ENCODE results near the gene MAST4. TPM values are rescaled to one million over a fixed set of nuclear protein-coding genes. Genes with fewer than 3 reads are reported as not detected.

Gene MAST4
- total RNA-seq, 2 donors from 2014 or later, result 50.4 to 60.6 TPM

- Histone ChIP-seq H3K36me3 (peaks cover 49% of the 10 kb centered on the region), H3K27ac (peak overlapping the region; percentile 50 to 76), H3K9me3 (no peaks in the 10 kb centered on the region), H3K4me3 (no peak overlapping the region), H3K27me3 (no peaks in the 10 kb centered on the region), H3K4me1 (peaks cover 0 to 12% of the 10 kb centered on the region in 2 donors)
- TF ChIP-seq CTCF (IDR thresholded peaks at IDR 0.05), result no peak
- DNase-seq (ENCODE audit: low spot score), result no peak
Observed at GRCh38 chr5:67154556-67155206, 558.5 kb downstream of the MAST4 start.

- Histone ChIP-seq H3K4me1 (peaks cover 0 to 12% of the 10 kb centered on the region in 2 donors), H3K4me3 (no peak overlapping the region), H3K27me3 (no peaks in the 10 kb centered on the region), H3K27ac (no peak overlapping the region), H3K36me3 (peaks cover 41% of the 10 kb centered on the region), H3K9me3 (no peaks in the 10 kb centered on the region)
- DNase-seq (ENCODE audit: low spot score), result no peak
- TF ChIP-seq CTCF (IDR thresholded peaks at IDR 0.05), result peak; percentile 72 to 83
Observed at GRCh38 chr5:67156976-67157583, 560.9 kb downstream of the MAST4 start.

- H3K9me3 ChIP-seq, result no peaks in the 10 kb centered on the region
- H3K27ac ChIP-seq, result no peak overlapping the region
- peaks cover 54% of the 10 kb centered on the region for H3K36me3 ChIP-seq
- no peak overlapping the region for H3K4me3 ChIP-seq
- no peaks in the 10 kb centered on the region for H3K27me3 ChIP-seq
- no peak for DNase-seq (ENCODE audit: low spot score)
- H3K4me1 ChIP-seq, result peaks cover 0 to 3% of the 10 kb centered on the region in 2 donors
- TF ChIP-seq CTCF (IDR thresholded peaks at IDR 0.05), result no peak
Observed at GRCh38 chr5:67160272-67160671, 564.1 kb downstream of the MAST4 start.

GRCh38 chr5:67160985-67161384 is 564.8 kb downstream of the MAST4 start:
- Histone ChIP-seq H3K27me3 (no peaks in the 10 kb centered on the region), H3K4me3 (no peak overlapping the region), H3K9me3 (no peaks in the 10 kb centered on the region), H3K27ac (no peak overlapping the region), H3K4me1 (peaks cover 0 to 5% of the 10 kb centered on the region in 2 donors), H3K36me3 (peaks cover 61% of the 10 kb centered on the region)
- no peak for TF ChIP-seq CTCF (IDR thresholded peaks at IDR 0.05)
- no peak for DNase-seq (ENCODE audit: low spot score)

- H3K27me3 ChIP-seq, result no peaks in the 10 kb centered on the region
- no peak for TF ChIP-seq CTCF (IDR thresholded peaks at IDR 0.05)
- peaks cover 0 to 13% of the 10 kb centered on the region in 2 donors for H3K4me1 ChIP-seq
- H3K27ac ChIP-seq, result no peak overlapping the region
- H3K4me3 ChIP-seq, result no peak overlapping the region
- DNase-seq (ENCODE audit: low spot score), result no peak
- H3K36me3 ChIP-seq, result peaks cover 60% of the 10 kb centered on the region
- H3K9me3 ChIP-seq, result no peaks in the 10 kb centered on the region
Observed at GRCh38 chr5:67161767-67162166, 565.6 kb downstream of the MAST4 start.
